Testis (tissue), 2 donors: ENCODE measurements around the gene LYSMD1.

Source experiments
- CTCF ChIP-seq, 3 experiments: fragments of 450-650 bp in 2 of 3; fragments of 200-600 bp in 1 of 3; sonication (generic) in 1 of 3; IDR thresholded peaks; one replicate each; pipeline ENCODE4 v1.5.1; 2016 to 2019; ENCODE audit warnings: antibody characterized with exemption in 3 of 3, mild to moderate bottlenecking in 2 of 3, moderate library complexity in 1 of 3
- POLR2A ChIP-seq: fragments of 450-650 bp; IDR thresholded peaks from one replicate; pipeline ENCODE4 v1.6.1; 2017; ENCODE audit warnings: antibody characterized with exemption, mild to moderate bottlenecking, moderate library complexity

GRCh38 chr1:151199873-151200581, 34.3 kb upstream of the LYSMD1 start:
- TF ChIP-seq CTCF (IDR thresholded peaks at IDR 0.05) (no peak), POLR2A (no peak)
